HG03060 (cell line): ENCODE measurements around the gene DLGAP1.
"Not testable (repeated sequence)": the region's sequence is repeated elsewhere in the genome, so short reads cannot be mapped to it uniquely, and the experiment has no call there.

Experiments
- ATAC-seq: cut with Tn5 transposase; IDR thresholded peaks from one replicate; pipeline ENCODE4 v1.9.1; 2021; ENCODE audit warnings: low read depth, moderate number of reproducible peaks; ENCODE audit not compliant: unreplicated experiment

Gene DLGAP1

GRCh38 chr18:4106407-4107033 is 348.6 kb downstream of the DLGAP1 start:
- no peak for ATAC-seq

- ATAC-seq = no peak
These were observed 352.2 kb downstream of the DLGAP1 start for GRCh38 chr18:4102901-4103300.

- no peak for ATAC-seq
These were observed 354.1 kb downstream of the DLGAP1 start for GRCh38 chr18:4101009-4101408.

GRCh38 chr18:4096486-4096885 is 358.6 kb downstream of the DLGAP1 start:
- no peak for ATAC-seq

GRCh38 chr18:4093676-4094075 is 361.4 kb downstream of the DLGAP1 start:
- no peak for ATAC-seq

GRCh38 chr18:4084382-4084900 is 370.7 kb downstream of the DLGAP1 start:
- ATAC-seq = no peak

GRCh38 chr18:4078246-4078645 is 376.9 kb downstream of the DLGAP1 start:
- ATAC-seq = no peak

GRCh38 chr18:4077721-4078120 is 377.4 kb downstream of the DLGAP1 start:
- no peak for ATAC-seq

GRCh38 chr18:4077204-4077603 is 377.9 kb downstream of the DLGAP1 start:
- ATAC-seq = no peak

- ATAC-seq = no peak
These were observed 380.5 kb downstream of the DLGAP1 start for GRCh38 chr18:4074647-4075046.

GRCh38 chr18:4069183-4069582 is 385.9 kb downstream of the DLGAP1 start:
- ATAC-seq = no peak

- peak; percentile 91 for ATAC-seq
These were observed 386.5 kb downstream of the DLGAP1 start for GRCh38 chr18:4068552-4069158.

- ATAC-seq = no peak
These were observed 391.6 kb downstream of the DLGAP1 start for GRCh38 chr18:4063545-4063944.

- ATAC-seq = no peak
These were observed 394.5 kb downstream of the DLGAP1 start for GRCh38 chr18:4060427-4061281.

GRCh38 chr18:4058179-4058578 is 396.9 kb downstream of the DLGAP1 start:
- ATAC-seq = no peak

- ATAC-seq = no peak
These were observed 414.6 kb downstream of the DLGAP1 start for GRCh38 chr18:4040391-4041092.

GRCh38 chr18:4035521-4035920 is 419.6 kb downstream of the DLGAP1 start:
- no peak for ATAC-seq

- ATAC-seq = not testable (repeated sequence)
These were observed 420.3 kb downstream of the DLGAP1 start for GRCh38 chr18:4034815-4035214.

- ATAC-seq = no peak
These were observed 428.6 kb downstream of the DLGAP1 start for GRCh38 chr18:4026542-4026941.

GRCh38 chr18:4024702-4025101 is 430.4 kb downstream of the DLGAP1 start:
- no peak for ATAC-seq

- ATAC-seq = not testable (repeated sequence)
These were observed 432.4 kb downstream of the DLGAP1 start for GRCh38 chr18:4022749-4023148.
